ENCODE data around the gene ZNF3.

ZNF3 gene

DNA sequence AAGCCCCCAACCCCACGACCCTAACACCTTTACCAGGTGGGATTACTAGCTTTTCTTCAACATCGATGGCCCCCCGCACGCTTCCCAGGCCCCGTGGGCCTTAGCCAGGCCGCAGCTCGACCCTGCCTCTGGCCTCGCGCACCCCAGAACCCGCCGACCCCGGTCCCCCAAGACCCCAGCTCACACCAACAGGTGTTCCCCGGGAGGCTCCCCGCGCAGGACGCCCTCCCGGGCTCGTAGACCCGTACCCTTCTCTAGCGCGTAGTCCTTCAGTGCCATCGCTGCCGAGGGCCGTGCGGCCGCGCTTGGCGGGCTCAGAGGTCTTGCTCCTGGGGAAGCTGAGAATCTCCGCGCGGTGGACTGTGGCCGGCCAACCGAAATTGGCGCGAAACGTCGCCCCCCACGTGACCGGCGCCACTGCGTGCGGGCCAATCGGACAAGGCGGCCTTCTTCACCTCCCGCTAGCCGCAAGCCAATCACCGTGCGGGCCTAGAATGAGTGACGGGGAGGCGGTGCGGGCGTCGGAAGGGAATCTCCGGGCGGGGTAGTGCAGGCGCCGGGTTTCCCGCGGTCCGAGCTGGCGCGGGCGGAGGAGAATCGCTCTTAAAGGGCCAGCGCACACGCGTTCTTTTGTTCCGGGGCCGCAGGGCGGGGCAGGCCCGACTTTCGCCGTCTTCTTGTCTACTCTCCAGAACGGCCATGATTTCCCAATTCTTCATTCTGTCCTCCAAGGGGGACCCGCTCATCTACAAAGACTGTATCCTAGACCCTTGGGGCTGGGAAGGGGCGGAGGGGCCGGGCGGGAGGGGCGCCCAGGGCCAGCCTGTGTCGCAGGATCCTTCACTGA lies 19.7 kb upstream of the ZNF3 start, which contains the start of the genes AP4M1 and MCM7:
TSS of gene AP4M1 (plus strand) at position 628 of the 847 bp plus-strand sequence. CDS start at position 700, 72 bp downstream.
TSS of gene MCM7 (minus strand) at position 382 of the 847 bp plus-strand sequence. CDS start at position 279, 103 bp downstream.
- TF ChIP-seq, protein P1, sequence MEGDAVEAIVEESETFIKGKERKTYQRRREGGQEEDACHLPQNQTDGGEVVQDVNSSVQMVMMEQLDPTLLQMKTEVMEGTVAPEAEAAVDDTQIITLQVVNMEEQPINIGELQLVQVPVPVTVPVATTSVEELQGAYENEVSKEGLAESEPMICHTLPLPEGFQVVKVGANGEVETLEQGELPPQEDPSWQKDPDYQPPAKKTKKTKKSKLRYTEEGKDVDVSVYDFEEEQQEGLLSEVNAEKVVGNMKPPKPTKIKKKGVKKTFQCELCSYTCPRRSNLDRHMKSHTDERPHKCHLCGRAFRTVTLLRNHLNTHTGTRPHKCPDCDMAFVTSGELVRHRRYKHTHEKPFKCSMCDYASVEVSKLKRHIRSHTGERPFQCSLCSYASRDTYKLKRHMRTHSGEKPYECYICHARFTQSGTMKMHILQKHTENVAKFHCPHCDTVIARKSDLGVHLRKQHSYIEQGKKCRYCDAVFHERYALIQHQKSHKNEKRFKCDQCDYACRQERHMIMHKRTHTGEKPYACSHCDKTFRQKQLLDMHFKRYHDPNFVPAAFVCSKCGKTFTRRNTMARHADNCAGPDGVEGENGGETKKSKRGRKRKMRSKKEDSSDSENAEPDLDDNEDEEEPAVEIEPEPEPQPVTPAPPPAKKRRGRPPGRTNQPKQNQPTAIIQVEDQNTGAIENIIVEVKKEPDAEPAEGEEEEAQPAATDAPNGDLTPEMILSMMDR (IDR thresholded peaks at IDR 0.05; ENCODE audit: low read depth, low read length, missing control alignments): no peak
- peak; percentile 95 for DNase-seq (ENCODE audit: low read depth)
- peak within 1 kb of the TSS; percentile 93 for H3K4me3 ChIP-seq (ENCODE audit: low read depth, low read length)

DNA sequence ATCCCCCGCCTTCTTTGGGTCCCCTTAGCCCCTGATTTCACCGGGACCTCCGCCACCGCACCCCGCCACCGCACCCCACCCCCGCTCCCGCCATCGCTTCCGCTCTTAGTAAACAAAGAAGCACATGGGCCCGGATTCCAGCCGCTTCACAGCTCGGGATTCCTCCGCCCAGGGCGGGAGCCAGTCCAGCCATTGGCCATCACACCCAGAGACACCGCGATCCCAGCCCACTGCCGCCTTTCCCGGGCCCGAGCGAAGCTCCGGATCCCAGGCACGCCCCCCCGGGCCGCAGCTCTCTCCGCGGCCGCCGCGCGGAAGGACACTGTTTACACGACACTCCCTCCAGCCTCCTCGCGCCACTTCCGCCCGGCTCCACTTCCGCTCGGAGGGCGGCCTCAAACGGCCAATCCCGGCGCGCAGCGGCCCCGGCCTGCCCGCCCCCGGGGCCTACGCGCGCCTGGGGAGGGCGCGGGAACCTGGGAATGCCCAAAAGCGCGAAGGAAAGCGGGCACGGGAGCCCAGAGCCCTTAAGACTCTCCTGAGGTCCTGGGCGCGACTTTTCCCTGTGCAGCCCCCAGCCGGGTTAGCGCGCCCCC lies 19.0 kb upstream of the ZNF3 start:
- peak; percentile 80 for DNase-seq (ENCODE audit: low read depth)
- TF ChIP-seq, protein P1 (IDR thresholded peaks at IDR 0.05; ENCODE audit: low read depth, low read length, missing control alignments): no peak
- H3K4me3 ChIP-seq (ENCODE audit: low read depth, low read length): peak overlapping the region; percentile 93

DNA sequence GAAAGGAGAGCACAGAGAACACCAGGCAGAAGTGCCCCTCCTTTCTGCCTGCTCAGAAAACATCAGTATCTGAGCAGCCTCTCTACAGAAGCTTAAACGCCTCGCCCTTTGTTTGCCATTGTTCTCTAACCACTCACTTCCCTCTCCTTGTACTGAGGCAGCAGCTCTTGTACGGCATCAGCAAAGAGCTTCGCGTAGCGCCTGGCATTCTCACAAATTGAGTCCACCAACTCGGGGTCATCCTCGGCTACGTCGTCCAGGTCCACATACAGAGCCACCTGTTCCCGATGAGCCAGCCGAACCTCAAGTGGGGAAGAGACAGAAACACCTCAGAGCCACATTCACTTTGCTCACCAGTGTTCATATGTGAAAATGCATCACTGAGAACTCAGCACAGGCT lies 17.9 kb upstream of the ZNF3 start:
- peak overlapping the region; percentile 93 for H3K4me3 ChIP-seq (ENCODE audit: low read depth, low read length)
- TF ChIP-seq, protein P1 (IDR thresholded peaks at IDR 0.05; ENCODE audit: low read depth, low read length, missing control alignments): no peak
- DNase-seq (ENCODE audit: low read depth): no peak

DNA sequence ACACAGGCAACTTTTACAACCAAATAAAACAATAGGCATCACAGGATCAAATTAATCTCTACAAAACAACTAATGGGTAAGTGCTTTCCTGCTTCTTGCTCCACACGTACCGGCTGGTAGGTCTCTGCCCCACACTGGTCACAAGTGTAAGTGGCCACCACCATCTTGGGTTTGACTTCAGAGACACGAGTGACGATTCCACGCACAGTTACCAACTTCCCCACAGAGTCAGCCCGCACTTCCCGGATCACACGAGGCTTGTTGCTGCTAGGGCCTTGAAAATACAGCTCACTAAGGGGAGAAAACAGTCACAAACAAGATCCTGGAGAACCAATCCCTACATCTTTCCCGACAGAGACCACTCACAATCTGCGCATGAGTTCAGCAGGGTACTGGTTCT lies 17.4 kb upstream of the ZNF3 start:
- no peak for DNase-seq (ENCODE audit: low read depth)
- TF ChIP-seq, protein P1 (IDR thresholded peaks at IDR 0.05; ENCODE audit: low read depth, low read length, missing control alignments): no peak
- H3K4me3 ChIP-seq (ENCODE audit: low read depth, low read length): no peak overlapping the region

DNA sequence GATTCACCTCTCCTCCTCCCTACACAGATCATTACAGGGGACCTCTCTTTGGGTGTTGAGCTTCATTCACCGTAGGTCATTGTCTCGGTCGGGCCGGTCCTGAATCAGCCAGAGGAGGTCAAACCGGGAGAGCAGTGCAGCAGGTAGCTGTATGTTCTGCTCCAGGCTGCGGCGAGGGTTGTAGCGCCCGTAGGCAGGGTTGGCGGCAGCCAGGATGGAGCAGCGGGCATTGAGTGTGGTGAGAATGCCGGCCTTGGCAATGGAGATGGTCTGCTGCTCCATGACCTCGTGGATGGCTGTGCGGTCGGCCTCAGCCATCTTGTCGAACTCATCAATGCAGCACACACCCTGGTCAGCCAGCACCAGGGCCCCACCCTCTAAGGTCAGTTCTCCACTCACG lies 14.2 kb upstream of the ZNF3 start:
- TF ChIP-seq, protein P1 (IDR thresholded peaks at IDR 0.05; ENCODE audit: low read depth, low read length, missing control alignments): no peak
- DNase-seq (ENCODE audit: low read depth): no peak
- no peak overlapping the region for H3K4me3 ChIP-seq (ENCODE audit: low read depth, low read length)

DNA sequence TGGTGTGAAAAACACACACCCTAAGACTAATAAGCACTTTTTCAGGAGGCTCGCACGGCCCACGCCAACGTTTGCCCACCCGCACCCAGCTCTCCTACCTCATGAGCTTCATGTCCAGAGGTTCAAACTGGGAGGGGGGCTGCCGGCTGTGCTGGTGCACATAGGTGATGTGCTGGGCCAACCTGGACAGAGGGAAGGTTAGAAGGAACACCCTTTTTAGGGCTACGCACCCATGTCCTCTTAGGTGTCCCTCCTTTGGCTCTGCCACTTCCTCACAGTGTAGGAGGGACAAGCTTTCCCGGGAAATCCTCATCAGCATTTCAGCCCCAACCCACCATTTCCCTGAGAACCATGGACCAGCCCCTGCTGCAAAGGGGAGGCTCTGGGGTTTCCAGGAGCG lies 13.8 kb upstream of the ZNF3 start:
- TF ChIP-seq, protein P1 (IDR thresholded peaks at IDR 0.05; ENCODE audit: low read depth, low read length, missing control alignments): no peak
- no peak for DNase-seq (ENCODE audit: low read depth)
- H3K4me3 ChIP-seq (ENCODE audit: low read depth, low read length): no peak overlapping the region
